ENCODE measurements around the gene COL10A1.

The COL10A1 gene

DNA sequence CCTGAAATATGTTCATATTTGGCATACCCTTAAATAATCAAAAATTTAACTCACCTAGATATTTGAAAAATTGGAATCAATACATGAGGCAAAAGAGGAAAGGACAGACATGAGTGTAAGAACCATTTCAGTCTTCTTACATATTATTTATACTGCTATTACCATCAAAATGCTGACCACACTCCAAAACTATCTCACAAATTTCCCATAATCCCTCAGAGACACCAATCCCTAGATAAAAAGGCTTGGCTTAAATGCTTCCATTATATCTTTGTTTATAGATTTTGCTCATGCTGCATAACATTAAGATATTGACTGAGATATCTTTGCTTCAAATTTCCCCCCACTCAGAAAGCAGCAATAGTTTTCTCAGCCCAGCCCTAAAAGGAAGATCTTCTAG, 37.0 kb downstream of the COL10A1 start:
- in situ Hi-C loops (cut with MboI; ENCODE audit: low sequenced_read_pairs): no loop called here

DNA sequence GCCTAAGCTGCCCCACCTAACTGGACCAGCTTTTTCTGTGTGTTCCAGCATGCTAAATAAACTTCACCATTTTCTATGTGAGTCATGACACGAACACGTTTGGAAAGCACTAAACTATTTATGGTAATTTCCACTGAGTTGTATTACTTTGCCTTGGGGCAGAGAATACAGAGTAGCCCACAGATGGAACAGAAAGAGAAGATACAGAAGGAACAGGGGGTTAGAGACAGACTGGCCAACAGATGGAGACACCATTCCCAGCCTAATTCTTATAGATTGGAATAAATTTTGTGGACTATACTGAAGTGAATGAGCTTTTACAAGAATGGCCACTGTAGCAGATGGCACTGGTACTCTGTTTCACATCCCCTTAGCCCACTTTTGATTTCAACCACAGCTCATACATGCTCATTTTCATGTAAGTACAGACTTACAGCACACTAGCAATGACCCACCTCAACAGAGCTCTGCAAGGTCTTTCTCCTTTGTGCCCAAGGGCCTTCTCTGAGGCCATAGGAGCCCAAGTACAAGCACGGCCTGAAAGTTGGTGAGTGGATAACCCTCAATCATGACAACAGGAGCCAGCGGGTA, 38.4 kb downstream of the COL10A1 start:
- in situ Hi-C loops (cut with MboI; ENCODE audit: low sequenced_read_pairs): no loop called here

DNA sequence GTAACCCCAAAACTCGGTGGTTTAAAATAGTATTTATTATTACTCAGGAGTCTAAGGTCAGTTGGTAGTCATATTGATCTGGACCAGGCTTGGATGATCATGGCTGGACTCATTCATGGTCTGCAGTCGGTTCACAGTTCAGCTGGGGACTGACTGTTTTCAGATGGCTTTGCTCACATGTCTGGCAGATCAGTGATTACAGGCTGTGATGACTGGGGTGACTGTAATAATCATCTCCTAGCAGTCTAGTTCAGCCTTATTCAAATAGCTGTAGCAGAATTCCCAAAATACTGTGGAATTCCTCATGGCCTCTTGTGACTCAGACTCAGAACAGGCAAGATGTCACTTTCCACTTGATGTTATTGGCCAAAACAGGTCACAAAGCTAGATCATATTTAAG, 41.6 kb downstream of the COL10A1 start:
- in situ Hi-C loops (cut with MboI; ENCODE audit: low sequenced_read_pairs): no loop called here

DNA sequence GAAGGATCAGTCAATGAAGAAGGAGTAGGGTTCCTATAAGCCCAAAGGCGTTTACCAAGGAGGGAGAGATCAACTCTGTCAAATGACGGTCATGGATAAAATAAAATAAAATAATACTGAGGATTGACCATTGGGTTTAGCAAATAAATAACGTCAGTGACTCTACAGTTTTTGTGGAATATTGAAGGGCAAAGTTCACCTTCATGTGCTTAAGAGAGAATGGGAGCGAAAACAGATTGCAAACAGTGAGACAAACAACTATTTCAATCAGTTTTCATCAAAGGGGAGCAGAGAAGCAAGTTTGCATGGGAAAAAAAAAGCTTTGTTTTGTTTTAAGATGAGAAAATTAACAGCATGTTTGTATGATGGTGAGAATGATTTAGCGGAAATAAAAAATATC, 42.9 kb downstream of the COL10A1 start:
- in situ Hi-C loops (cut with MboI; ENCODE audit: low sequenced_read_pairs): no loop called here

DNA sequence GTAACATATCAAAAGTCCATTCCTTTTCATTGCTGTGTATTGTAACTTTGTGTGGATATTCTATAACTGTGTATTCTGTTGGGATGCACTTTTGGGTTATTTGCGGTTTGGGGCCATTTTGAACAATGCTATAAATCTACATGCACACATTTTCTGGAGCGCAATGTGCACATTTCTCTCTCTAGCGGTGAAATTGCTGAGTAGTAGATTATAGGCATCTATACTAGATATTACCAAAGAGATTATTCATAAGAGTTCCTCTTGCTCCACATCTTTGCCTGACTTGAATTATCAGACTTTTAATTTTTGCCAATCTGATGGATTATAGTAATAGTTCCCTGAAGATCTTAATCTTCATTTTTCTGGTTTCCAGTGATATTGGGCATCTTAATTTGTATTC, 47.0 kb downstream of the COL10A1 start:
- in situ Hi-C loops (cut with MboI; ENCODE audit: low sequenced_read_pairs): no loop called here

DNA sequence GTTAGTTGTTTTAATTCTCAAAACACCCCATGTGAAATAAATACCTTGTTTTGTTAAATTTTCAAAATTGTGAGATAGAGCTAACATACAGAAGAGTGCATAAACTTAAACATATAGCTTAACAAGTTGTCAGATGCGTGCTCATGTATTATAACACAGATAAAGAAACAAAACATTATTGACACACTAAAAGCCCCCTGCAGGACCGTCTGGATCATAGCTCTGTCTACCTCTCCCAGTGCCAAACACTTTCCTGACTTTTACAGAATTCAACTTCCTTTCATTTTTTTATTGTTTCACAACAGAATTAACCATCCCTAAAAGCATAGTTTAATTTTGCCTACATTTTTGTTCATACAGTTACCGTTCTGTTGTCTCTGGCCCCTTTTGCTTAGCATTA, 47.4 kb downstream of the COL10A1 start:
- in situ Hi-C loops (cut with MboI; ENCODE audit: low sequenced_read_pairs): no loop called here

DNA sequence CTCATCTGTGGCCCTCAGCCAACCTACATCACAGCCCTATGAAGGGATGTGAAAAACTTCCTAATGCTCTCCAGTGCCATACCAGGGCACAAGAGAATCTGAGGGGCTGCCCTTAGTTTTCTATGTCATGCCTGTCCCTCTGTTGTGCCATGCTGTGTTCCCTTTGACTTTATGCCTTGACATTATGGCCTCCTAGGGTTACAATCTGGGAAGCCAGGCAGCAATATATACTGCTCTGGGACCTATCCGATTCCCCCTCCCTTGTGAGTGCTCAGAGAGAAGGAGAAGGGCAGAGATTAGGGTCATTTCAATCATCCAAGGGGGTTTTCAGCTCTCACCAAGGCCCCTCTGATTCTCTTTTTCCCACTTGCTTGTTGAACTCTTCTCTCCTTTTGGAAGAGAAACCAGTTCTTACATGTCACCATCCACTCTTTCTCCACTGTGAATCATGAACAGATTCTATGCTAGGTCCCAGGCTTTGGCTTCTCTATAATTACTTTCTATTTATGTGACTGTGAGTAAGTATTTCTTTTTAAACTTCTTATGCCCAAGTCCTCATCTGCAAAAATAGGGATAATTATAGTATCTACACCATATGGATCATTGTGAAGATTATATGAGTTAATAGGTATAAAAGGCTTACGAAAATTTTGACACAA, 51.1 kb downstream of the COL10A1 start:
- in situ Hi-C loops (cut with MboI; ENCODE audit: low sequenced_read_pairs): no loop called here

DNA sequence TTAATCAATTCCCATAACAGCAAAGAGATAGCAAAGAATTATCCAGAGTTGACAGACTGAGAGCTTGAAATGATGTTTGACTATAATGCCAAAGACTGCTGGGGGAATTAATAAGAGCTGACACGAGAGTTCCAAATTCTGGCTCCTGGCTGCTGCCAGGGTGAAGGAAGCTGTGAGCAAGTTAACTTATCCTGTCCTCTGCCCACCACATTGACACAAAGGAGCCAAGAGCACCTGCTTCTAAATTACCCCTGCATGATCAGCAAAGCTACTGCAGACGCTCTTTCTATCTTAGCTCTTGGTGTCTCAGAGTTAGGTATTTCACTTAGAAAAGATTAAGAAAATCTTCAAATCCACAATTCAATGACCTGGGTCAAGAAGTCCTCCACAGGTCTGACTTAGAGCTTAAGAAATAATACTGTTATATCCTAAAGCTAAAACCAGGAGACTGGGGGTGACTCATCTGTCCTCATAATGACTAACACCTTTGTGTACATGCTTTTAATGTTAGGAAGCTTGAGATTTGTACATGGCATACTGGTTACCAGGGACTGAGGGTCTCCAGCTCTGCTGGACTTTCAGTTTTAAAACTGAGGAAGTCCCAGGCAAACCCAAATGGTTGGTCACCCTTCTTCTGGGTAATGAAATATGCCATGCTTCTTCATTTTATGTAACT, 52.0 kb downstream of the COL10A1 start:
- in situ Hi-C loops (cut with MboI; ENCODE audit: low sequenced_read_pairs): no loop called here

DNA sequence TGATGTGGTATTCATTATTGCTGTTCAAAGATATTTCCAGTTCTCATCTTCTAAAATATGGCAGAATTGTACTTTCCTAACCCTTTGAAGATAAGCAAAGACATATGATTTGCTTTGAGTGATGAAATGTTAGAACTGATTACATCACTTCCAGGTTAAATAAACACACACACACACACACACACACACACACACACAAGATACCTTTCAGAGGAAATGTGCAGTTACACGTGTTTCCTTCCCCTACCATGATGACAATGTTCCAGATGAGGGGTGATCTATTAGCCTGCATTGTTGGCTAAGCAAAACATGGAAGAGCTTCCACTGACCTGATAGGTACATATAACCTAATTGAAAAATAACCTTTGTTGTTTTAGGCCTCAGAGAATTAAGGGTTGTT, 53.6 kb downstream of the COL10A1 start:
- in situ Hi-C loops (cut with MboI; ENCODE audit: low sequenced_read_pairs): no loop called here

DNA sequence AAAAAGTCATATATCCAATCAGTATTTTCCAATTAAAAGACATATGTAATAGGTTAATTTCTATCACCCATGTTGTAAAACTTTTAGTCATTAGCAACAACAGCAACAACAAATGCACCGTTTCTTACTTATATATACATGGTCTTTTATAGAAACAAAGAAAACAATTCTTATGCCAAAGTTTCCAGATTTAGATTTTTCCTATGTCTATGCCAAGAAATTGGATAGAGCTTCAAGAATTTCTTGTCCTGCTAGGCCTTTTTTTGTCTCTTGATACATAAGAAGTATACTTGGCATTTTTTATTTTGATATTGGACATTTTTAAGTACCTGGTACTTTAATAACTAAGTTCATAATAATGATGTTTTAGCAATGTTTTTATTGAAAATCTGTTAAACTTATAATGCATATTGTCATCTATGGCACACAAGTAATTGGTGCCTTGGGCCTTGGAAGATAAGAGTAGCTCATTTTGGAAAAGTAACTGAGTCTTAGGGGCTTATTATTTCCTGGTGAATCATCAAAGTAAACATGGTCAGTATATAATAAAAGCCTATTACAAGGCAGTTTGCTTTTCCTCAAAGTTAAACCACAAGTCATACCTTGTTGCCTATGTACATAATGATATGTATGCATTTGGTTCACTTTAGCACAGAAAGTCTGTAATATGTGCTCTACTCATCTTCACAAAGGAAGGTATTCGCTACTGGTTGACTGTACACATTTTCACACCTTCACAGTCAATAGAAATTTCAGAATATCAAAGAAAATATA, 55.1 kb downstream of the COL10A1 start:
- in situ Hi-C loops (cut with MboI; ENCODE audit: low sequenced_read_pairs): no loop called here

DNA sequence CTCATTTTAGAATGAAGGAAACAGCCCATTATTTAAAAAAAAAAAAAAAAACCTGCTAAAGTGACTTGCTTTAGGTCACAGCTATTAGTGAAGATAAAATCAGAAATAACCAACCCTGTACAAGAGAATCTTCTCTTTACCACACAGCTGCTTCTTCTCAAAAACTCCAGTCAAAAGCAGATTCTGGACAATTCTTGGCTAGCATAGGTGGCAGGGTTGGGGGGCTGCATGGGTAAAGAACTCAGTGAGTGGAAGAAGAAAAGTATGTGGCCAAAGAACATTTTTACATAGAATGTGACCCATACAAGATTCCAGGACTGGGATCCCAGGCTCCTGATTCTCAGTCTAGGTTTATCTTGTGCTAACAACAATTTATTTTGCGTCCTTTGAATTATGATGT, 55.8 kb downstream of the COL10A1 start:
- in situ Hi-C loops (cut with MboI; ENCODE audit: low sequenced_read_pairs): no loop called here
